Measurements from ENCODE around the gene CFAP100. TPM values are rescaled to one million over a fixed set of nuclear protein-coding genes. Genes with fewer than 3 reads are reported as not detected.

CFAP100 gene
- total and polyA plus RNA-seq, 2 experiments from 2014 or later: not detected

- H3K4me1 ChIP-seq (ENCODE audit: low read depth): peaks cover 5% of the 10 kb centered on the region
- peaks cover 6% of the 10 kb centered on the region for H3K27me3 ChIP-seq
- no peaks in the 10 kb centered on the region for H3K36me3 ChIP-seq
- no peaks in the 10 kb centered on the region for H3K9me3 ChIP-seq (ENCODE audit: low read depth)
- no peak overlapping the region for H3K4me3 ChIP-seq
- no peak overlapping the region for H3K27ac ChIP-seq
- no peak for DNase-seq (ENCODE audit: low read depth in 1 of 2, low spot score in 1 of 2)
- TF ChIP-seq CTCF (IDR thresholded peaks at IDR 0.05; ENCODE audit: low read depth, low read length): no peak
Measured at GRCh38 chr3:126360046-126360713, 34.5 kb upstream of the CFAP100 start.

DNA sequence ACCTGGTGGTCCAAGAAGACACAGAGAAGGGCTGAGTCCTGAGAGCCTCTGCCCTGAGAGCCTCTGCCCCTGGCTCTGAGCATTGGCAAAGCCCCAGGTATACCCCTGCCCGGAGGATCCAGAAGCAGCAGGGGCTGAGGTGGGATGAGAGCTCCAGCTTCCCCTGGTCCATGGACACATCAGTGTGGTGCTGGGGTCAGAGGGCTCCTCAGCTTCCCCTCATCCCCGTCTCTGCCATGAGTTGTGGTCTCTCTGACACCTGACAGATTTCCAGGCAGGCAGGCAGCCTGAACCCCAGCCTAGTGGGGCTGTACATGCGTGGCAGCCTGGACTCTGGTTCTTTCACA lies 34.0 kb upstream of the CFAP100 start:
- Histone ChIP-seq H3K27ac (no peak overlapping the region), H3K4me3 (no peak overlapping the region), H3K4me1 (ENCODE audit: low read depth) (no peaks in the 10 kb centered on the region), H3K36me3 (no peaks in the 10 kb centered on the region), H3K9me3 (ENCODE audit: low read depth) (no peaks in the 10 kb centered on the region), H3K27me3 (peaks cover 6% of the 10 kb centered on the region)
- no peak for DNase-seq (ENCODE audit: low read depth in 1 of 2, low spot score in 1 of 2)
- no peak for TF ChIP-seq CTCF (IDR thresholded peaks at IDR 0.05; ENCODE audit: low read depth, low read length)

- no peak overlapping the region for H3K4me3 ChIP-seq
- no peak overlapping the region for H3K27ac ChIP-seq
- no peaks in the 10 kb centered on the region for H3K9me3 ChIP-seq (ENCODE audit: low read depth)
- TF ChIP-seq CTCF (IDR thresholded peaks at IDR 0.05; ENCODE audit: low read depth, low read length): no peak
- H3K36me3 ChIP-seq: no peaks in the 10 kb centered on the region
- H3K27me3 ChIP-seq: peaks cover 6% of the 10 kb centered on the region
- H3K4me1 ChIP-seq (ENCODE audit: low read depth): no peaks in the 10 kb centered on the region
- no peak for DNase-seq (ENCODE audit: low read depth in 1 of 2, low spot score in 1 of 2)
Measured at GRCh38 chr3:126361211-126361610, 33.5 kb upstream of the CFAP100 start.

DNA sequence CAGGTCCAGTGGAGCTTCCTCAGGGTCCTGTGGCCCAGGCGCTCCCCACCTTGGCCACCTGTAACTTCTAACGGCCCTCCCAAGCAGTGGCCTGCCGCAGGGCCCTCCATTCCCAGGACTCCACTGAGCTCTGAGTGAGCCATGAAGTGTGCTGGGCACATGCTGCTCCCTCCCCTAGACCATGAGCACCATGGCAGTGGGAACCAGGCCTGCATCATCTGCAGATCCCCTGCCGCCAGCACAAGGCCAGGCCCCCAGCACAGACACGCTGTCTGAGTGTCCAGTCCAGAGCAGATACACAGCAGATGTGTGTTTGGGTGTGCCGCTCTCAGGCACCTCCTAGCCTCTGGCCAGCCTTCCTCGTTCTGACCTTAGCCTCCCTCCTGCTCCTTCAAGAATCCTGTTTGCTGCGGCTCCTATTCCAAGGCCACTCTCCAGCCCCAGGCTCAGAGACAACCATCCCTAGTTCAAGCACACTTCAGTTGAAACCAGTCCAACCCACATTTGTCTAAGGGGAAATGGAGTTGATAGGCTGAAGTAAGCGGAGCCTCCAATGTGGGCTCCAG lies 30.5 kb upstream of the CFAP100 start:
- H3K27ac ChIP-seq: no peak overlapping the region
- no peaks in the 10 kb centered on the region for H3K27me3 ChIP-seq
- H3K4me1 ChIP-seq (ENCODE audit: low read depth): no peaks in the 10 kb centered on the region
- TF ChIP-seq CTCF (IDR thresholded peaks at IDR 0.05; ENCODE audit: low read depth, low read length): no peak
- no peaks in the 10 kb centered on the region for H3K9me3 ChIP-seq (ENCODE audit: low read depth)
- H3K36me3 ChIP-seq: no peaks in the 10 kb centered on the region
- no peak overlapping the region for H3K4me3 ChIP-seq
- DNase-seq (ENCODE audit: low read depth in 1 of 2, low spot score in 1 of 2): no peak

DNA sequence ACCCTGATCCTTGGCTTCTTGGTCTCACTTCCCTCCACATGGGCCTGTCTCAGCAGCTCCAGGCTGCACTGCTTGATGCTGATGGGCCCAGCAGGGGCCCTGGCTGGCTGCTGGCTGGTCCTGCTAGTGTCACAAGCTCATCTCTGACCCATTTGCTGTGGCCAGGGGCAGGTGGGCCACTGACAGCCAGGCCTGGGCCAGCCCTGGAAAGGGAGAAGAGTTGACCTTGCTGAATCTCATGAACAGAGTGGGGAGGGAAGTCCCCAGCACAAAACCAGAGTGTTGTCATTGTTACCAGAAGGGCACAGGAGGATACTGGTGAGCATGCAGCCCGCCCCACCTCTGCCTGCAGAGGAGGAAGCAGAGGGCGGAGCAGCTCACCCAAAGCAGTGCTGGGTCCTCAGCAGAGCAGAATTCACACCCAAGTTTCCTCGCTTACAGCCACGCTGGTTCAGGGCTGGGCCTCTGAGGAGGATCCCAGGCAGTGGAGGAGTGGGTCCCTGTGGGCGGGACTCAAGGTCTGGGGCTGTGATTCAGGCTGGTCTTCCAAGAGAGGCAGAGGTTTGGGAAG lies 29.9 kb upstream of the CFAP100 start:
- no peak overlapping the region for H3K4me3 ChIP-seq
- H3K9me3 ChIP-seq (ENCODE audit: low read depth): no peaks in the 10 kb centered on the region
- DNase-seq (ENCODE audit: low read depth in 1 of 2, low spot score in 1 of 2): no peak
- no peaks in the 10 kb centered on the region for H3K36me3 ChIP-seq
- no peak for TF ChIP-seq CTCF (IDR thresholded peaks at IDR 0.05; ENCODE audit: low read depth, low read length)
- H3K27me3 ChIP-seq: no peaks in the 10 kb centered on the region
- H3K4me1 ChIP-seq (ENCODE audit: low read depth): no peaks in the 10 kb centered on the region
- H3K27ac ChIP-seq: no peak overlapping the region
